Suppressor macrophage treated with lipopolysaccharide for 4 hours (primary cell): ENCODE data around the gene SLC18A3.

ENCODE experiments used
- DNase-seq: peaks from one replicate; pipeline ENCODE4 v3.0.0-alpha.2; 2020

Gene SLC18A3

DNA sequence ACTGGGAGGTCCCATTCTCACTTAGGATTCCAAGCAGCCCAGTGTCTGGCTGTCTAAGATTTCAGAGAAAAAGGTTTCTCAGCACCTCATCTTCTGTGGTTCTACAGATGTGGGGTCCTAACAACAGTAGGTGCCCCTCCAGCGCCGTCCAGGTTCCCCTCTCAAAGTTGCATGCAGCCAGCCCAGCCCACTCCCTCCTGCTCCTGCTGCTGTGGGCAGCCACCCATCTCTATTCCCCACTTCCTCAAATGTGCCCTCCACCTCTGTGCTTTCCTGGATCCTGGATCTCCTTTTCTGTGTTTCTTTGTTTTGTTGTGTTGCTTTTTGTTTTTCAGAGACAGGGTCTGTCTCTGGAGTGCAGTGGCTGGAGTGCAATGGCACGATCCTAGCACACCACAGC is 13.3 kb upstream of the SLC18A3 start:
- no peak for DNase-seq

DNA sequence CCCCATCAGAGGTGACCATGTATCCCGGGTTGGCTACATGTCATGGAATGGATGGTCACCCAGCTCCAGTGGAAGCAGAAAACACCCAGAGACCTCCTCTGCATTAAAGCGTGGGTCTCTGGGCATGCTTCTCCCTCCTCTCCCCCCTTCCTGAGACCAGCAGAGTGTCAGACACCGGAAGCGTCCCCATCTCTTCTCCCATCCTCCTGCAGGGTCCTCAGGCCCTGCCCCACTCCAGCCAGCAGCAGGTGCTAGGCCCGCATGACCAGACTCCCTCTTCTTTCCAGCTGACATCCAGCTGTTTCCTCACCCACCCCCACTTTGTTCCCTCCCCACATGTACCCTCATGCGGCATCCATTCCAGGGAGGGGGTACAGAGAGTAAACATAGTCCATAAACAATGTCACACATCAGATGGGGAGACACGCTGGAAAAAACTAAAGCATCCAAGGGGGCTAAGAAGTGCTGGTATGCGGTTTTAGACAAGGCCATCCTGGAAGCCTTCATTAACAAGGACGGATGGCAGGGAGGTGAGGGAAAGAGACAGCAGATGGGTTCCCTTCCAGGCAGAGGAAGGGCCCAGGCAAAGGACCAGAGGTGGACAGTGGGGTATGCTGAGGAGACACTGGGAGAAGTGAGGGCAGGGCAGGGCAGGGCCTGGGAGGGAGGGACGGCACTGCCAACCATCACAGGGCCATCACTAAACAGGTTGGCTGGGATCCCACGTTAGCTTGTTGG is 12.5 kb upstream of the SLC18A3 start:
- no peak for DNase-seq

GRCh38 chr10:49598164-49598856 is 11.8 kb upstream of the SLC18A3 start:
- DNase-seq, result no peak

- no peak for DNase-seq
Measured at GRCh38 chr10:49598986-49599385, 11.1 kb upstream of the SLC18A3 start.

- DNase-seq, result no peak
Measured at GRCh38 chr10:49599546-49599945, 10.6 kb upstream of the SLC18A3 start.

GRCh38 chr10:49600046-49600445 is 10.1 kb upstream of the SLC18A3 start:
- DNase-seq, result no peak

DNA sequence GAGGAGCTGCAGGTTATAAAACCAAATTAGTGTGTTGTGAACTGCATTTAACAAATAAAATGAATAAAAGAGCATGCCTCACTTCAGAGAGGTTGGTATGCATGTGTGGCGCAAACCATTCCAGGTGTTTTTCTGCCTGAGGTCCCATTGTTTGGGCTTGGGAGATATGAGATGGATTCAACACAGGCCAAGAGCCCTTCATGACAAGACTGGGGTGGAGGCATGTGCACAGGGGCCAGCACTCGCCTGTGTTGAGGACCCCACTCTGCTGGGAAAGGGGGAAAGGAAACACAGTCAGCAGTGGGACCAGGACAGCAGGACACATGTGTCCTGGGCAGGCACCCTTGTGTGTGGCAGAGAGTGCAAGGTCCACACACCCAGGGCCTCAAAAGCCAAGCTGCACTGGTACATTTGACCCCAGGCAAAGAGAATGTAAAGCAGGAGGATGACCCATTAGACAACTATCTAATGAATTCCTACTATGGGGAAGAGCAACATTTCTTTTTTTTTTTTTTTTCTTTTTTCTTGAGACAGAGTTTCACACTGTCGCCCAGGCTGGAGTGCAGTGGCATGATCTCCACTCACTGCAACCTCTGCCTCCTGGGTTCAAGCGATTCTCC is 9.2 kb upstream of the SLC18A3 start:
- no peak for DNase-seq

GRCh38 chr10:49601857-49602256 is 8.3 kb upstream of the SLC18A3 start:
- DNase-seq, result no peak

- no peak for DNase-seq
Measured at GRCh38 chr10:49602380-49603023, 7.6 kb upstream of the SLC18A3 start.

- DNase-seq, result no peak
Measured at GRCh38 chr10:49605216-49605938, 4.7 kb upstream of the SLC18A3 start.

- no peak for DNase-seq
Measured at GRCh38 chr10:49605939-49606509, 4.1 kb upstream of the SLC18A3 start.

GRCh38 chr10:49606981-49607535 is 3.1 kb upstream of the SLC18A3 start:
- DNase-seq, result peak; percentile 74

- DNase-seq, result no peak
Measured at GRCh38 chr10:49608166-49609005, 1.7 kb upstream of the SLC18A3 start.

DNA sequence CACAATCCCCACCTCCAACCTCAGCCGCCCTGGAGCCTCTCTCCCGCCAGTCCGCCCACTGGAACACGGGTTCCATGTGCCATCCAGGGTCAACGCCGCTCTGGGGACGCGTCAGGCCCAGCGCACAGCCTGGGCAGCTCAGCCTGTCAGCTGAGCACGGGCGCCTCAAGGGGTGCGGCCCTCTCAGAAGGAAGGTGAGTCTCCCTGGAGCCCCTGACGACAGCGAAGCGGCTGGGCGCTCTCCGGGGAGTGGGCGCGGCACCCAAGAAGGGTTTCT is 1.2 kb upstream of the SLC18A3 start:
- no peak for DNase-seq

- no peak for DNase-seq
Measured at GRCh38 chr10:49609283-49610113, 612 bp upstream of the SLC18A3 start.

GRCh38 chr10:49610458-49611165 is 502 bp downstream of the SLC18A3 start:
- DNase-seq, result no peak

GRCh38 chr10:49611166-49611815 is 1.2 kb downstream of the SLC18A3 start:
- DNase-seq, result no peak

DNA sequence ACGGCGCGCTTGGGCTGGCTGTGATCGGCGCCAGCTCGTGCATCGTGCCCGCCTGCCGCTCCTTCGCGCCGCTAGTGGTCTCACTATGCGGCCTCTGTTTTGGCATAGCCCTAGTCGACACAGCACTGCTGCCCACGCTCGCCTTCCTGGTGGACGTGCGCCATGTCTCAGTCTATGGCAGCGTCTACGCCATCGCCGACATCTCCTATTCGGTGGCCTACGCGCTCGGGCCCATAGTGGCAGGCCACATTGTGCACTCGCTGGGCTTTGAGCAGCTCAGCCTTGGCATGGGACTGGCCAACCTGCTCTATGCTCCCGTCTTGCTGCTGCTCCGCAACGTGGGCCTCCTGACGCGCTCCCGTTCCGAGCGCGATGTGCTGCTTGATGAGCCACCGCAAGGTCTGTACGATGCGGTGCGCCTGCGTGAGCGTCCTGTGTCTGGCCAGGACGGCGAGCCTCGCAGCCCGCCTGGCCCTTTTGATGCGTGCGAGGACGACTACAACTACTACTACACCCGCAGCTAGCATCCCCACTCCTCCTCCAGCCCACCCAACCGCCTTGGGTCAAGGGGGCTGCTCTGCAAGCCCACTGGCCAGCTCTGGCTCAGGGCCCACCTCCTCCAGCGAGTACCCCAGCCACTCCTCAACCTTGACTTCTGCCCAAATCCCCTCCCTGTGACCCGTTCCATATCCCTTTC is 1.9 kb downstream of the SLC18A3 start:
- no peak for DNase-seq
